ENCODE data around the gene CAMKV. TPM values are rescaled to one million over a fixed set of nuclear protein-coding genes. Genes with fewer than 3 reads are reported as not detected.

The CAMKV gene
- total RNA-seq, 1 experiment from 2014 or later, result 58.2 TPM

GRCh38 chr3:49880581-49881315, 11.0 kb upstream of the CAMKV start:
- H3K36me3 Mint-ChIP-seq, result no peaks in the 10 kb centered on the region
- TF ChIP-seq FOXP1 (CRISPR knock-in tag; IDR thresholded peaks at IDR 0.05; ENCODE audit: borderline replicate concordance) (0 out of 2 replicates have a peak, but pooled peaks have one; percentile 17), EMX1 (CRISPR knock-in tag; IDR thresholded peaks at IDR 0.05) (no peak), ATF2 (CRISPR knock-in tag; IDR thresholded peaks at IDR 0.05; ENCODE audit: borderline replicate concordance, low read depth) (no peak), ZNF671 (CRISPR knock-in tag; IDR thresholded peaks at IDR 0.05) (no peak), ZSCAN18 (CRISPR knock-in tag; IDR thresholded peaks at IDR 0.05) (0 out of 2 replicates have a peak, but pooled peaks have one; percentile 46)
- ATAC-seq (peak; percentile 92), DNase-seq (ENCODE audit: low spot score) (peak; percentile 79)
- peaks cover 29% of the 10 kb centered on the region for H3K4me1 Mint-ChIP-seq
- CTCF ChIA-PET, result interaction anchor here (0.5 to 3.5 kb wide), 18 partner anchors 9 to 180 kb away, joined by 3 to 41 read pairs (median 6); partner anchors contain the start of genes CAMKV, INKA1 and MON1A
- no peaks in the 10 kb centered on the region for H3K9me3 Mint-ChIP-seq
- H3K27me3 Mint-ChIP-seq (ENCODE audit: low read depth), result no peaks in the 10 kb centered on the region; the same call in 1 of the 2 replicates
- POLR2A ChIA-PET, result interaction anchor here (0.5 to 2.0 kb wide), 4 partner anchors 12 to 127 kb away, joined by 3 to 10 read pairs (median 4); no protein-coding TSS in a partner anchor
- H3K4me3 Mint-ChIP-seq, result 0 out of 2 replicates have a peak overlapping the region, but pooled peaks have one; percentile 12
- H3K27ac Mint-ChIP-seq, result no peak overlapping the region

GRCh38 chr3:49879721-49880120, 10.0 kb upstream of the CAMKV start:
- Mint-ChIP-seq H3K27me3 (ENCODE audit: low read depth) (no peaks in the 10 kb centered on the region; the same call in 1 of the 2 replicates), H3K4me3 (no peak overlapping the region), H3K36me3 (no peaks in the 10 kb centered on the region), H3K4me1 (peaks cover 29% of the 10 kb centered on the region), H3K9me3 (no peaks in the 10 kb centered on the region), H3K27ac (no peak overlapping the region)
- ATAC-seq (no peak), DNase-seq (ENCODE audit: low spot score) (no peak)
- ChIA-PET POLR2A (no interaction called here), CTCF (interaction anchor here (1.2 to 3.5 kb wide), 7 partner anchors 9 to 179 kb away, joined by 3 to 37 read pairs (median 9); partner anchors contain the start of genes CAMKV, INKA1 and MON1A)
- no peak for TF ChIP-seq ARID4B (CRISPR knock-in tag; IDR thresholded peaks at IDR 0.05; ENCODE audit: borderline replicate concordance)
- no peak for TF ChIP-seq ZNF121 (CRISPR knock-in tag; IDR thresholded peaks at IDR 0.05)
- no peak for TF ChIP-seq FOXK1 (CRISPR knock-in tag; IDR thresholded peaks at IDR 0.05)

GRCh38 chr3:49878686-49879085, 9.0 kb upstream of the CAMKV start:
- H3K27ac Mint-ChIP-seq, result no peak overlapping the region
- no peaks in the 10 kb centered on the region for H3K36me3 Mint-ChIP-seq
- CTCF ChIA-PET, result interaction anchor here (0.7 to 2.1 kb wide), 7 partner anchors 10 to 51 kb away, joined by 3 to 10 read pairs (median 6); partner anchors contain the start of gene MON1A
- TF ChIP-seq ZNF219 (CRISPR knock-in tag; IDR thresholded peaks at IDR 0.05; ENCODE audit: borderline replicate concordance), result no peak
- H3K27me3 Mint-ChIP-seq (ENCODE audit: low read depth), result no peaks in the 10 kb centered on the region; the same call in 1 of the 2 replicates
- H3K4me3 Mint-ChIP-seq, result no peak overlapping the region
- ATAC-seq (no peak), DNase-seq (ENCODE audit: low spot score) (no peak)
- H3K9me3 Mint-ChIP-seq, result no peaks in the 10 kb centered on the region
- POLR2A ChIA-PET, result interaction anchor here (0.7 kb wide), 1 partner anchor 8 kb away, joined by 3 read pairs; no protein-coding TSS in a partner anchor
- H3K4me1 Mint-ChIP-seq, result peaks cover 29% of the 10 kb centered on the region
